Panc1 (cell line): ENCODE results near the gene ZC3H8. TPM values are rescaled to one million over a fixed set of nuclear protein-coding genes. Genes with fewer than 3 reads are reported as not detected.

Experiments
- ATAC-seq: fragments of 200-7000 bp; cut with Tn5 transposase; 2 replicates; pipeline ENCODE4 v1.9.1; 2020; ENCODE audit warnings: mild to moderate bottlenecking, moderate library complexity
- BruUV-seq: library from RNA; stranded (reverse); fragments of 400-500 nt; replicated peaks from 2 replicates; lab custom pipeline; 2021; lab: Mats Ljungman, UMichigan
- CTCF ChIA-PET: fragments of 300-600 bp; sonication (Branson Sonifier 250); formaldehyde crosslinking; loops from one replicate; lab custom pipeline; 2022; ENCODE audit warnings: antibody characterized with exemption; lab: Charles Lee
- POLR2A ChIA-PET: fragments of 300-600 bp; sonication (Branson Sonifier 250); formaldehyde crosslinking; loops from one replicate; lab custom pipeline; 2022; ENCODE audit warnings: antibody characterized with exemption; lab: Charles Lee
- DNase-seq: peaks from one replicate; pipeline ENCODE4 v3.0.0-alpha.2; 2010; ENCODE audit warnings: low read depth, low spot score
- H3K27ac ChIP-seq: 2 replicates; pipeline ENCODE4 v1.5.1; 2011; ENCODE audit warnings: mild to moderate bottlenecking, low read length, inconsistent platforms
- H3K27me3 ChIP-seq: fragments of 200-500 bp; sonication (Bioruptor generic); 2 replicates; pipeline ENCODE4 v1.6.0; 2014; ENCODE audit warnings: low read length, inconsistent platforms; ENCODE audit not compliant: control insufficient read depth, insufficient read depth
- H3K36me3 ChIP-seq: fragments of 200-500 bp; sonication (Bioruptor generic); 2 replicates; pipeline ENCODE4 v1.5.1; 2014; ENCODE audit warnings: inconsistent platforms, mild to moderate bottlenecking, low read length, moderate library complexity; ENCODE audit not compliant: control insufficient read depth, insufficient read depth
- H3K4me1 ChIP-seq: 2 replicates; pipeline ENCODE4 v1.5.1; 2011; ENCODE audit warnings: inconsistent platforms, mild to moderate bottlenecking, low read length, moderate library complexity; ENCODE audit not compliant: control insufficient read depth, insufficient read depth
- H3K4me3 ChIP-seq, 2 experiments: 2 replicates each; pipeline ENCODE4 v1.5.1; 2011 to 2012; ENCODE audit warnings: low read depth in 2 of 2, low read length in 2 of 2, mild to moderate bottlenecking in 2 of 2, inconsistent platforms in 1 of 2, moderate library complexity in 1 of 2
- H3K9me3 ChIP-seq: fragments of 200-500 bp; sonication (Bioruptor generic); 2 replicates; pipeline ENCODE4 v1.5.1; 2014; ENCODE audit warnings: low read depth, mild to moderate bottlenecking, inconsistent platforms, low read length, moderate library complexity; ENCODE audit not compliant: control insufficient read depth, insufficient read depth
- POLR2AphosphoS5 ChIP-seq: IDR thresholded peaks from 2 replicates; pipeline ENCODE4 v1.6.1; 2012; ENCODE audit warnings: mild to moderate bottlenecking, low read depth, low read length, moderate library complexity
- REST ChIP-seq, 2 experiments: IDR thresholded peaks; 2 replicates each; pipeline ENCODE4 v1.6.1; 2011 to 2012; ENCODE audit warnings: low read depth in 2 of 2, control low read depth in 1 of 2, low read length in 1 of 2, mild to moderate bottlenecking in 1 of 2, moderate library complexity in 1 of 2; ENCODE audit not compliant: insufficient read depth in 1 of 2
- SIN3A ChIP-seq: IDR thresholded peaks from 2 replicates; pipeline ENCODE4 v1.6.1; 2012; ENCODE audit warnings: low read depth, mild to moderate bottlenecking, low read length, moderate library complexity, borderline replicate concordance; ENCODE audit not compliant: insufficient read depth
- TCF7L2 ChIP-seq: IDR thresholded peaks from 2 replicates; pipeline ENCODE4 v1.6.1; 2011; ENCODE audit warnings: mild to moderate bottlenecking, low read depth, low read length, inconsistent platforms
- in situ Hi-C: cut with HindIII; loops from 2 replicates; pipeline ENCODE4 v1.10.0; 2016; ENCODE audit warnings: low sequenced_read_pairs, low pct_unique_long_range_greater_than_20kb
- intact Hi-C: fragments of 100-400 bp; cut with micrococcal nuclease; formaldehyde crosslinking; loops from one replicate; pipeline ENCODE4 v1.10.0; 2022; ENCODE audit not compliant: unreplicated experiment
- total RNA-seq: library from RNA; stranded (reverse); gene quantifications from one replicate; pipeline ENCODE4 v1.2.1, GENCODE V29; 2021; ENCODE audit not compliant: unreplicated experiment
- TF ChIP-seq, protein P1 (sequence below): fragments of 450-650 bp; IDR thresholded peaks from 2 replicates; pipeline ENCODE4 v1.5.1; 2017; ENCODE audit warnings: mild to moderate bottlenecking

Gene ZC3H8
- total RNA-seq, 1 experiment from 2014 or later: 4.4 TPM

GRCh38 chr2:112163541-112163981, 91.3 kb downstream of the ZC3H8 start:
- no peaks in the 10 kb centered on the region for H3K27me3 ChIP-seq
- intact Hi-C loops: no loop called here
- TF ChIP-seq POLR2AphosphoS5 (no peak), SIN3A (no peak), TCF7L2 (no peak), REST (IDR thresholded peaks at IDR 0.05; ENCODE audit: insufficient read depth in 1 of 2, low read depth in 2 of 2, low read length in 1 of 2) (no peak)
- TF ChIP-seq, protein P1, sequence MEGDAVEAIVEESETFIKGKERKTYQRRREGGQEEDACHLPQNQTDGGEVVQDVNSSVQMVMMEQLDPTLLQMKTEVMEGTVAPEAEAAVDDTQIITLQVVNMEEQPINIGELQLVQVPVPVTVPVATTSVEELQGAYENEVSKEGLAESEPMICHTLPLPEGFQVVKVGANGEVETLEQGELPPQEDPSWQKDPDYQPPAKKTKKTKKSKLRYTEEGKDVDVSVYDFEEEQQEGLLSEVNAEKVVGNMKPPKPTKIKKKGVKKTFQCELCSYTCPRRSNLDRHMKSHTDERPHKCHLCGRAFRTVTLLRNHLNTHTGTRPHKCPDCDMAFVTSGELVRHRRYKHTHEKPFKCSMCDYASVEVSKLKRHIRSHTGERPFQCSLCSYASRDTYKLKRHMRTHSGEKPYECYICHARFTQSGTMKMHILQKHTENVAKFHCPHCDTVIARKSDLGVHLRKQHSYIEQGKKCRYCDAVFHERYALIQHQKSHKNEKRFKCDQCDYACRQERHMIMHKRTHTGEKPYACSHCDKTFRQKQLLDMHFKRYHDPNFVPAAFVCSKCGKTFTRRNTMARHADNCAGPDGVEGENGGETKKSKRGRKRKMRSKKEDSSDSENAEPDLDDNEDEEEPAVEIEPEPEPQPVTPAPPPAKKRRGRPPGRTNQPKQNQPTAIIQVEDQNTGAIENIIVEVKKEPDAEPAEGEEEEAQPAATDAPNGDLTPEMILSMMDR: no peak
- BruUV-seq: no TSS peak
- ChIA-PET POLR2A (no interaction called here), CTCF (no interaction called here)
- DNase-seq (no peak), ATAC-seq (no peak)
- H3K9me3 ChIP-seq: no peaks in the 10 kb centered on the region
- in situ Hi-C loops: no loop called here
- H3K27ac ChIP-seq: no peak overlapping the region
- H3K4me1 ChIP-seq: no peaks in the 10 kb centered on the region
- no peak overlapping the region for H3K4me3 ChIP-seq
- no peaks in the 10 kb centered on the region for H3K36me3 ChIP-seq

- no peak overlapping the region for H3K4me3 ChIP-seq
- no peaks in the 10 kb centered on the region for H3K36me3 ChIP-seq
- ChIA-PET POLR2A (no interaction called here), CTCF (no interaction called here)
- no TSS peak for BruUV-seq
- no peaks in the 10 kb centered on the region for H3K9me3 ChIP-seq
- DNase-seq (no peak), ATAC-seq (no peak)
- H3K4me1 ChIP-seq: no peaks in the 10 kb centered on the region
- TF ChIP-seq, protein P1: no peak
- no peak overlapping the region for H3K27ac ChIP-seq
- intact Hi-C loops (no loop called here), in situ Hi-C loops (no loop called here)
- H3K27me3 ChIP-seq: no peaks in the 10 kb centered on the region
Measured at GRCh38 chr2:112162956-112163355, 91.9 kb downstream of the ZC3H8 start.

- Histone ChIP-seq H3K27me3 (no peaks in the 10 kb centered on the region), H3K4me1 (no peaks in the 10 kb centered on the region), H3K36me3 (no peaks in the 10 kb centered on the region), H3K4me3 (no peak overlapping the region), H3K27ac (no peak overlapping the region), H3K9me3 (no peaks in the 10 kb centered on the region)
- BruUV-seq: no TSS peak
- TF ChIP-seq, protein P1: no peak
- TF ChIP-seq SIN3A: no peak
- TF ChIP-seq TCF7L2: no peak
- TF ChIP-seq POLR2AphosphoS5: no peak
- no peak for TF ChIP-seq REST (IDR thresholded peaks at IDR 0.05; ENCODE audit: insufficient read depth in 1 of 2, low read depth in 2 of 2, low read length in 1 of 2)
- POLR2A ChIA-PET: no interaction called here
- intact Hi-C loops: no loop called here
- in situ Hi-C loops: no loop called here
- DNase-seq: no peak
- ATAC-seq: no peak
- CTCF ChIA-PET: interaction anchor here (0.7 kb wide), 1 partner anchor 805 kb away, joined by 3 read pairs; no protein-coding TSS in a partner anchor
Measured at GRCh38 chr2:112162341-112162740, 92.5 kb downstream of the ZC3H8 start.
